Skeletal muscle satellite cell (primary cell): Measurements from ENCODE around the gene DPP7.
"Not testable (repeated sequence)": the region's sequence is repeated elsewhere in the genome, so short reads cannot be mapped to it uniquely, and the experiment has no call there.

Experiments
- H3K27me3 ChIP-seq: 2 replicates; pipeline ENCODE4 v1.7.0; 2013; ENCODE audit warnings: low read length; ENCODE audit not compliant: control insufficient read depth, insufficient read depth
- H3K36me3 ChIP-seq: 2 replicates; pipeline ENCODE4 v1.7.0; 2013; ENCODE audit warnings: mild to moderate bottlenecking, control low read depth, low read length; ENCODE audit not compliant: insufficient read depth
- H3K4me1 ChIP-seq: 2 replicates; pipeline ENCODE4 v1.7.0; 2013; ENCODE audit warnings: low read length; ENCODE audit not compliant: control insufficient read depth, insufficient read depth
- H3K4me2 ChIP-seq: 2 replicates; pipeline ENCODE4 v1.7.0; 2013; ENCODE audit warnings: mild to moderate bottlenecking, low read length
- H3K4me3 ChIP-seq: 2 replicates; pipeline ENCODE4 v1.7.0; 2013; ENCODE audit warnings: low read length
- H3K9ac ChIP-seq: 2 replicates; pipeline ENCODE4 v1.7.0; 2013; ENCODE audit warnings: mild to moderate bottlenecking, low read depth, low read length, moderate library complexity
- H3K9me3 ChIP-seq: replicated peaks from 2 replicates; pipeline ENCODE4 v1.7.0; 2013; ENCODE audit warnings: mild to moderate bottlenecking, control low read depth, low read length

The DPP7 gene

DNA sequence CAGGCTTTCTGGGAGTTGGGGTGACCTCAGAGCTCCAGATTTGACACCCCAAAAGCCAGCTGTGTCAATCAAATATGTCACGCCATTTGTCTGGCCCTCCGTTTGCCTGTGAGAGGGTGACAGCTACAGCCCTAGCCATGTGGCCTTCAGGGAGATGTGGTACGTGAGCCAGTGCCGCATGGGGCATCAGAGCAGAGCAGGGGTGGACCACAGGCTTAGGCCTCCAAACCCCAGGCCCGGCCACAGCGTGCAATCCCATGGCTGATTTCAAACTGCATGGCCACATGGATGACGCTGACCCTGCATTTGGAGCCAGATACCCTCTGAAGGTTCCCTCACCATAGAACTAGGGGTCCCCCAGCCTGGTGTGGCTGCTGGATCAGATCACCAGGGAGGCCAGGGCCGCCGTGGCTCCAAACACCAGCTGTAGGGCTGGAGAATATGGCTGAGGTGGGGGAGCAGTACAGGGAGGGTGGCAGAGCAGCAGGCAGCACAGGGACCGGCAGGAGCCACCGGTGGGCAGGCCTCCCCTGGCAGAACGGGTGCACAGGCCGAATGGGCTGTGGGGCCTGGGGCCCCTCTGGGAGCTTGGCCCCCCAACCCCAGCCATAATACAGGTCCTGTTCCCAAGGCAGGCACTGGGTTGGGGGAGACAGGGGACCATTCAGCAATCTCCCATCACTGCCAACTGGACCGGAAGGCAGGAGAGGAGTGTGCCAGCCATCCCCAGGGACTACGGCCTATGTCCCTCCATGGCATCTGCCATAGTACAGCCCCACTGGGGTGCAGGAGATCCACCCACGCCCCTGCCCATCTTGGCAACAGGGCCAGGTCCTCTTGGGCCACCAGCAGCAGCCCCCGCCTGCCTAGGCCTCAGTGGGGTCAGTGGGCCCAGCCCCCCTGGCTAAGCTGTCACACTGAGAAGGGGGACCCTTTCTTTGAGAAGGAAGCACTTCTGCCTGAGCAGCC is 45.7 kb downstream of the DPP7 start:
- no peaks in the 10 kb centered on the region for H3K36me3 ChIP-seq
- H3K4me1 ChIP-seq: peaks cover 15% of the 10 kb centered on the region
- peak overlapping the region; percentile 91 for H3K4me2 ChIP-seq
- no peak overlapping the region for H3K9ac ChIP-seq
- H3K4me3 ChIP-seq: peak overlapping the region; percentile 76
- H3K27me3 ChIP-seq: no peaks in the 10 kb centered on the region
- H3K9me3 ChIP-seq: no peaks in the 10 kb centered on the region

DNA sequence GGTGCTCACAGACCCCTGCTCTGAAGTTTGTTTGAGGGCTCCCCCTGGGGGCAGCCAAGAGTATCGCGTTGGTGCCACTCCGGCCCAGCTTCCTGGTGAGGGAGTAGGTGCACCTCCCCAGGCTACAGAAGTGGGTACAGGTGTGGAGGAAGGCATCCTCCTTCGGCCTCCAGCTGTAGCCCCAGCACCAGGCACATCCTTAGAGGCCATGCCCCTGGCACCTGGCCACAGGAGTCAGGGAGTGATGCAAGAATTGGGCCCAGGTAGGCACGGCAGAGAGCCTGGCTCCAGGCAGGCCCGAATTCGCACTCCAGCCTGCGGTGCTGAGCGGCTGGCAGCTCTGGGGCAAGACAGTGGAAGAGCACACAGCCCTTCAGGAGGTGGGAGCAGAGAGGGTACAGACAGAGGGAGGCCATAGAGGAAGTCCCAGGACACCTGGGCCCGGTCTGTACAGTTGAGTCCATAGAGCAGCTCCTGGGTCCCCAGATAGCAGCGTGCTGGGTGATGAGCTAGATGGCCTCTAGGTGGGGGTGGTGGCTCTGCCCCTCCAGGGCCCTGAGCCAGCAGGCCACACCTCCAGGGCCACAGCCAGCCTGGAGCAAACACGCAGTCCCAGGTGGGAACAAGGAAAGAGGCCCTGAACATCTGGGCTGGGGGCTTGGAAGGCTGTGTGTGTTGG is 46.5 kb downstream of the DPP7 start:
- H3K4me2 ChIP-seq: no peak overlapping the region
- H3K9me3 ChIP-seq: no peaks in the 10 kb centered on the region
- peaks cover 15% of the 10 kb centered on the region for H3K4me1 ChIP-seq
- H3K9ac ChIP-seq: no peak overlapping the region
- no peaks in the 10 kb centered on the region for H3K27me3 ChIP-seq
- no peaks in the 10 kb centered on the region for H3K36me3 ChIP-seq
- no peak overlapping the region for H3K4me3 ChIP-seq

DNA sequence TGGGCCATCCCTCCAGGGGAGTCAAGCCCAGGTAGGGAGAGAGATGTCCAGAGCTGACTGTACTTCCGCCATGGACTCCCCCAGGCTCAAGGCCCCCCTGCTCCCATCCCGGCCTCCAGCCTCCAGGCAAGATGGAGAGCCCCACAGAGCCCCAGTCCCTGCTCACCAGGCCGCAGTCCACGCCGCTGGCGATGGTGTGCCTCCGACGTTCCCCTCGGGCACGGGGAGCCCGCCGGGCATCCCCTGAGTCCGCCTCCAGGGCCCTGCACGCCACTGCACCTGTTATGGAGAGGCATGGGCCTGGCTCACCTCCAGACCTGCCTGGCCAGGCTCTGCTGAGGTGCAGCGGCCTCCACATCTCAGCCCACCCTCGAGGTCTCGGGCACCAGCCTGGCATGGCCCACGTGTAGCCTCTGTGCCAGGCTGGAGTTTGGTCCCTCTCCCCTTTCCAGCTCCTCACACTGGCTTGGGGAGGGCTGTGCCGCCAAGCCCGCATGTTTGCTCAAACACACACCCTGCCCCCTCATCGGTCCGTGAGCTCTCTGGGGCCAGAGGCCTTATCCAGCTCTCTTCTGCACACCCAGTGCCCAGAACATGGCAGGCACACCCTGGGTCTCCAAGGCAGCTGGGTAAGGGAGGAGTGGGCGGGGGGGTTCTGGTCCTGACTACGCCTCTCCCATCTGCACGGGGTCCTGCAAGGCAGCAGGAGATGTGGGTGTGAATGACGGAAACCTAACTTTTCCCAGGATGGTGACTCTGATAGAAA is 48.3 kb downstream of the DPP7 start:
- Histone ChIP-seq H3K9ac (no peak overlapping the region), H3K4me3 (no peak overlapping the region), H3K36me3 (no peaks in the 10 kb centered on the region), H3K4me2 (no peak overlapping the region), H3K27me3 (no peaks in the 10 kb centered on the region), H3K4me1 (peaks cover 14% of the 10 kb centered on the region), H3K9me3 (no peaks in the 10 kb centered on the region)

DNA sequence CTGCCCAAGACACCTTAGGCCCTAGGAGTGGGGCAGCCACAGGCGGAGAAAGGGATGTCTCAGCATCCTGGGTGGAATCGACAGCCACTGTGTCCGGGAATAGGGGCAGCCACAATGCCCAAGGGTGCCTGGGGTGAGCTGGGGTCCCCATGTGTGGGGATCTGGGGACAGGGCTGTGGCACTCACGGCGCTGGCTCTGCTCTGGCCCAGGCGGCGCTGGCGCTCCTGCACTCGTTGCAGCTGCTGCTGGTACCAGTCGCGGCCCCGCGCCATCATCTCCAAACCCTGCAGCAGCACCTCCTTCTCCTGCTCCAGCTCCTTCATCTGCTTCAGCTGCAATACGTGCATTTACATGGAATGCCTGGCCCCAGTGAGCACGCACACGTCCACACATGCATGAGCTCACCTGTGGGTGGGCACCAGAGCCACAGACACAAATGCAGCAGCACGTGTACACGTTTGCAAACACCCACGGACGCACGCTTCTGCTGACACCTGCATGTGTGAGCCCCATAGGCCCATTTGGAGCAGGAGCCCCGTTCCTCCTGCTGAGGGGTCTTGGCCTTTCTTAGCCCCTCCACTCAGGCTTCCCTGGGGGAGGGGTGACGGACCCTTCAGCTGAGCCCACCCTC is 49.1 kb downstream of the DPP7 start:
- no peak overlapping the region for H3K4me3 ChIP-seq
- no peak overlapping the region for H3K9ac ChIP-seq
- H3K27me3 ChIP-seq: no peaks in the 10 kb centered on the region
- no peaks in the 10 kb centered on the region for H3K9me3 ChIP-seq
- H3K4me1 ChIP-seq: peaks cover 7% of the 10 kb centered on the region
- H3K4me2 ChIP-seq: no peak overlapping the region
- no peaks in the 10 kb centered on the region for H3K36me3 ChIP-seq

DNA sequence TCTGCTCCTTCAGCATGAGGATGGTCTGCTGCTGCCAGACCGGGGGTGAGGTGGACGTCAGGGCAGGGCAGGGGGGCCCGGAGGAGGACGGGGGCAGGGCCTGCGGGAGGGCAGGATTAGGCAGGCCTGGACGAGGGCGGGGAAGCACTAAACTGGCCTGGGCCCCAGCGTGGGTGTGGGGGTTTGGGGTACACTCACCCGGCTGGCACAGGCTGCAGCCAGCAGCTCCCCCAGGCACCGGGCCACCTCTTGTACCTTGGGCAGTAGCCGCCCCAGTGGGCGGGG is 49.7 kb downstream of the DPP7 start:
- no peak overlapping the region for H3K9ac ChIP-seq
- H3K36me3 ChIP-seq: no peaks in the 10 kb centered on the region
- H3K4me1 ChIP-seq: peaks cover 7% of the 10 kb centered on the region
- no peak overlapping the region for H3K4me2 ChIP-seq
- no peak overlapping the region for H3K4me3 ChIP-seq
- H3K27me3 ChIP-seq: no peaks in the 10 kb centered on the region
- H3K9me3 ChIP-seq: no peaks in the 10 kb centered on the region

DNA sequence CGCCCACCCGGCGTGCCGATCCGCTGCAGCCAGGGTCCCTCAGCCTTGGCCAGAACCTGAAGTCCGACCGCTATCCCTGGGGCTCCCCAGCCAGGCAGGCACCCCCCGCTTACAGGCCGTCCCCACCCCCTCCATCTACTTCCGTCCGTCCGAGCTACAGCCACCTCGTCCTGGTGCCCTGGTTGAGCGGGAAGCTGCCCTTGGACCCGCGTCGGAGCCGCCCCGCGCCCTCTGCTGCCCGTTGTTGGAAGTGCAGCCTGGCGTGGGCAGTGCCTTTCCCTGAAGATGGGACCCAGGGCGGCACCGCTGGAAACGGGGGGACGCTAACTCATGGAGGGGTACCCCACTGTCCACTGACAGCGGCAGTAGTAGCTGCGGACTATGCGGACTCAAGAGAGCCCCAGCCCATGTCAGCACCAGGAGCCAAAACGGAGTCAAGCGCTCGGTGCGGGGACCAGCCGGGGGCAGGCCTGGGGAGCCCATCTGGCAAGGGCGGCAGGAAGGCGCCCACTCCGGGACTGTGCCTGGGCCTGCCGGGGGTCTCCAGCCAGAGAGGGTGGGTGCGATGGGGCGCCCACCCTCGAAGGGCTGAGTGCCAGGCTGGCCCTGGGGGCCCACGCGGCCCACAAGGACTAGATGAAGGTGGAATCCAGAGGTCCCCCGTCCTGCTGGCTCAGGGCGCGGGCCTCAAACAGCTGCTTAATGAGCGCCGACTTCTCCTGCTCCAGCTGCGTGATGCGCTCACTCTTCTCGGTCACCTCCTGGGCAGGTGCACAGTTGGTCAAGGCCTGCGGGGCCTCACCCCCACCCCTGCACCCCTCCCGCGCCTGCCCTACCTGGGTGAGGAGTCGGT is 50.3 kb downstream of the DPP7 start:
- Histone ChIP-seq H3K4me2 (no peak overlapping the region), H3K9me3 (no peaks in the 10 kb centered on the region), H3K4me1 (peaks cover 3% of the 10 kb centered on the region), H3K4me3 (no peak overlapping the region), H3K27me3 (no peaks in the 10 kb centered on the region), H3K9ac (no peak overlapping the region), H3K36me3 (no peaks in the 10 kb centered on the region)

DNA sequence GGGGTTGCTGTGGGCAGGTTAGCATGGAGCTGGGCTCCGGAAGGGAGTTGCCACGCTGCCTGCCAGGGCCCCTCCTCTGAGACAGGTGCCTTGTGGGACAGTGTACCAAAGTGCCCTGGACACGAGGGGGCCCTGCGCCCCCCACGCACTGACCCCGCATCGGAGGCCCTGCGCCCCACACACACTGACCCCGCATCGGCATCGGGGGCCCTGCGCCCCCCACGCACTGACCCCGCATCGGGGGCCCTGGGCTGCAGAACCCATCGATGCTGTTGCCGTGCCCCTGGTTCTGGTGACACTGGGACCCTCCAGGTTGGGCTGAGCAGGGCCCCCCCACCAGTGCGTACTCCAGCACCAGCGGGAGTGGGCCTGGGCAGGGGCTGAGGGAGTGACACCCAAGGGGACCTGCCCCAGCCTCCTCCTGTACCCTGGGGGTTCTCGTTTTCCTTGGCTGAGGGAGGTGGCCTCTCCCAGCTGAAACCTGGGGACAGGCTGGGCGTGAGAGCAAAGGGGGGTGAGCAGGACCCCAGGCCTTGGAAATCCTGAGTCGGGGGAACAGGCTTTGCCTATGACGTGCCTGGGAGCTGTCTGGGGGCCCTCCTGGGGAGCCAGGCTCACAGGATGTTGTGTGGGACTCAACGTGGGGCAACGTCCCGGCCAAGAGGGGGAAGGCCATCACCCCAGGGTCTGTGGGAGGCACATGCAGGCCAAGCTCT is 51.1 kb downstream of the DPP7 start:
- peaks cover 6% of the 10 kb centered on the region for H3K27me3 ChIP-seq
- H3K4me2 ChIP-seq: no peak overlapping the region
- no peaks in the 10 kb centered on the region for H3K4me1 ChIP-seq
- no peaks in the 10 kb centered on the region for H3K36me3 ChIP-seq
- no peak overlapping the region for H3K9ac ChIP-seq
- no peak overlapping the region for H3K4me3 ChIP-seq
- no peaks in the 10 kb centered on the region for H3K9me3 ChIP-seq

DNA sequence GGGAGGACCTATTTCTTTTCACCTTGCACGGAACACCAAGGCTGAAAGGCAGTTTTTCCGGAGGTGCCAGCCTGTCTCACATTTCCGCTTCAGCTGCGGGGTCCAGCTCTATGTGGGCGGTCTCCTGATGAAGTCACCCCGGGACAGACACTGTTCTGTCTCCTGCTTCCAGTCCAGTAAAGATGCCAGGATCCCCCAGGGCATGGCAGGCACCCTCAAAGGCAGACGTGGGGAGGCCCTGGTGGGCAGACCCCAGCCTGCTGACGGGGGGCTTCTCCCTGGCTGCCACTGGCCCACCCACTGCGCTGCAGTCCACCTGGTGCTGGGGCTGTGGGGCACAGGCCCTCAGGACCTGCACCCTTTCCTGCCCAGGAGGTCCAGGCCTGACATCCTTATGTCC is 51.7 kb downstream of the DPP7 start:
- not testable (repeated sequence) for H3K27me3 ChIP-seq, H3K4me2 ChIP-seq, H3K36me3 ChIP-seq, H3K4me1 ChIP-seq, H3K9ac ChIP-seq, H3K9me3 ChIP-seq, H3K4me3 ChIP-seq

DNA sequence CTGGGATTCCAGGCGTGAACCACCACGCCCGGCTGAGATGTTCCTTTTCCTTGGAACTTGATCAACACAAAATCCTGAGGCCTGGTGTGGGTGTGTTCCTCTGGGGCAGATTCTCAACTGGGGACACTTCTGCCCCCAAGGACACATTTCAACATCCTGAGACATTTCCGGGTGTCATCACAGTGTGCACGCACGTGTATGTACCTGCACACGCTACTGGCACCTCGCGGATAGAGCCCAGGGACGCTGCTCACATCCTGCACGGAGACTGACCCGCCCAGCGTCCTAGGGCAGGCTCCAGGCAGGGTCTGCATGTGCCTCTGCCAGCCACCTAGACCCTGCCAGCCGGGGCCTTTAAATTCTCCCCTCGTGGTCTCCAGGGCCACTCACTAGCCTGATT is 52.1 kb downstream of the DPP7 start:
- Histone ChIP-seq H3K36me3 (no peaks in the 10 kb centered on the region), H3K4me2 (no peak overlapping the region), H3K4me1 (no peaks in the 10 kb centered on the region), H3K27me3 (peaks cover 10% of the 10 kb centered on the region), H3K9ac (no peak overlapping the region), H3K9me3 (no peaks in the 10 kb centered on the region), H3K4me3 (no peak overlapping the region)
